IPS-NIHi11 (cell line): Measurements from ENCODE around the gene NSMF.
"Not testable (repeated sequence)": the region's sequence is repeated elsewhere in the genome, so short reads cannot be mapped to it uniquely, and the experiment has no call there.

Experiments
- DNase-seq: peaks from one replicate; pipeline ENCODE4 v3.0.0; 2012; ENCODE audit warnings: mixed read lengths, low spot score

The NSMF gene

GRCh38 chr9:137475666-137476065 lies 16.5 kb upstream of the NSMF start:
- DNase-seq, result no peak

GRCh38 chr9:137474271-137474670 lies 15.1 kb upstream of the NSMF start:
- DNase-seq, result no peak

- no peak for DNase-seq
Measured at GRCh38 chr9:137470785-137471184, 11.7 kb upstream of the NSMF start.

GRCh38 chr9:137467896-137468295 lies 8.8 kb upstream of the NSMF start:
- no peak for DNase-seq

DNA sequence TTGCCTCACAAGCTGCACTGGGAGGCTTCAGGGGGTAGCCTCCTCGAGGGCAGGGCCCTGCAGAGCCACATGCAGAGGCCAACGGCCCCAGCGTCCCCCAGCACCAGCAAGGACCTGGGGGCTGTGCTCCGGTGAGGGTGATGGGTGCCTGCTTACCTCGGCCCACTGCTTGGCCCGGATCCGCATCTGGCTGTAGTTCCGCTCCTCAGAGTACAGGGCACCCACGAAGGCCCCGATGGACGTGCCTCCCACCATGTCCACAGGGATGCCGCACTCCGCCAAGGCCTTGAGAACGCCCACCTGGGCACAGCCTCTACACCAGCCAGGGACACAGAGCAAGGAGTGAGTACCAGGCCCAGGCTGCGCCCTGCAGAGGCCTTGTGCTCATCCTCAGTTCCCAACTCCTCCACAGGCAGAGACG lies 8.0 kb upstream of the NSMF start:
- DNase-seq, result no peak

DNA sequence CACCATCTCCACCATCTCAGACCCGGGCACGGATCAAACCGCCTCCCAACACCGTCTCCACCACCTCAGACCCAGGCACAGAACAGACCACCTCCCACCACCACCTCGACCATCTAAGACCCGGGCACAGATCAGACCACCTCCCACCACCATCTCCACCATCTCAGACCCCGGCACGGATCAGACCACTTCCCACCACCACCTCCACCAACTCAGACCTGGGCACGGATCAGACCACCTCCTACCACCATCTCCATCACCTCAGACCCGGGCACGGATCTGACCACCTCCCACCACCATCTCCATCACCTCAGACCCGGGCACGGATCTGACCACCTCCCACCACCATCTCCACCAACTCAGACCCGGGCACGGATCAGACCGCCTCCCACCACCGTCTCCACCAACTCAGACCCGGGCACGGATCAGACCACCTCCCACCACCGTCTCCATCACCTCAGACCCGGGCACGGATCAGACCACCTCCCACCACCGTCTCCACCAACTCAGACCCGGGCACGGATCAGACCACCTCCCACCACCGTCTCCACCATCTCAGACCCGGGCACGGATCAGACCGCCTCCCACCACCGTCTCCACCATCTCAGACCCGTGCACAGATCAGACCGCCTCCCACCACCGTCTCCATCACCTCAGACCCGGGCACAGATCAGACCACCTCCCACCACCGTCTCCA lies 7.4 kb upstream of the NSMF start:
- DNase-seq, result not testable (repeated sequence)

DNA sequence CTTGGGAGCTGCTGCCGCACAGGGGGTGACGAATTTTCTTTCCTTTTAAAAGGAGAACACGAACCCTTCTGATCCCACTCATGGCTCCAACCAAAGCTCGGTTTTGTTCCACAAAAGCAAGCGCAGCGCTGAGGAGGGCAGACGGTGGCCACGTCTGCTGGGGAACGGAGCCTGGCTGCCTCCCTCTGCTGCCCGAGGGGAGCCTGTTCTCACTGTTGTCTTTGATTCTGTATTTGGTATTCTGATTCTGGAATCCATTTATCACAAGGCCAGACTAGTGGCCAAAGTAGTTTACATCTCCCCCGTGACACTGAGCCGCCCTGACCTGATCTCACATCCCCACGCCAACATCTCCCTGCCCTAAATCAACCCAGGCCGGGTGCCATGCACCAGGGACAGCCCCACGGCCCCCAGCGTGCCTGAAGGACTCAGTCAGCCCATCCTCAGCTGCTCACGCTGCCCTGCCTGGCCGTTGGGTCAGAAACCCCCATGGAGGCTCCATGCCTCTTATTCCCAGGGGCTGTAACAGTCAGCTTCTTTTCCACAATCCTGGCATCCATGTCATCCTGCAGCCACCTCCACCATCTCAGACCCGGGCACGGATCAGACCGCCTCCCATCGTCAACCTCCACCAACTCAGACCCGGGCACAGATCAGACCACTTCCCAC lies 6.7 kb upstream of the NSMF start:
- DNase-seq, result no peak

GRCh38 chr9:137465000-137465719 lies 6.0 kb upstream of the NSMF start:
- DNase-seq, result no peak

DNA sequence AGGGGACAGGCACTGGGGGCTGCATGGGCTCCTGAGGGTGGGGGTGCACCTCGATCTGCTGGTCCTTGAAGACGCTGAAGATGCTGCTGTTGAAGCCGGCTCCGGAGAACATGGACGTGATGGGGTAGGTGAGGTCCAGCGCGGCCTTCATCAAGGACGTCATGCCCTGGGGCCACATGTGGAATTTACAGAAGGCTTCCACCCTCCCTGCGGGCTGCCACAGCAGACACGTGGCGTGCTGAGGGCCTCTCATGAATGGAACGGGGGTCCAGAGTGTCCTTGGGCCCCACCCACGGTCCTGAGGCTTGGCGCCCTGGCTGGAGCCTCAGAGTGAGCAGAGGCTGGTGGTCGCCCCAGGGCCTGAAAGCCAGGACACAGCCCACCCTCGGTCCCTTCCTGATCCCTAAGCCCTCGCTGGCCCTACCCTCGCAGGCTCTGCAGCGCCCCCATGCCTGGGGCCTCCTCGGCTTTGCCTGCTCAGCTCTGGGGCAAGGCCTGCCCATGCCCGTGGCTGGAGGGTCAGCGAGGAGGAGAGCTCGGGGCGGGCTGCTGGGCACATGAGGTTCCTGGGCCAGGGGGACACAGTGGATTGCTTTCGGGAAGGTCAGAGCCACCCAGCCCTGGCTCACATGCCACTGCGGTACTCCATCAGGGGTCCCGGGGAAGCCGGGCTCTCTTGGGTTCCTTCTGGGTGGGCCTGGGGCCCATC lies 5.3 kb upstream of the NSMF start:
- no peak for DNase-seq

GRCh38 chr9:137463931-137464290 lies 4.8 kb upstream of the NSMF start:
- DNase-seq, result no peak

DNA sequence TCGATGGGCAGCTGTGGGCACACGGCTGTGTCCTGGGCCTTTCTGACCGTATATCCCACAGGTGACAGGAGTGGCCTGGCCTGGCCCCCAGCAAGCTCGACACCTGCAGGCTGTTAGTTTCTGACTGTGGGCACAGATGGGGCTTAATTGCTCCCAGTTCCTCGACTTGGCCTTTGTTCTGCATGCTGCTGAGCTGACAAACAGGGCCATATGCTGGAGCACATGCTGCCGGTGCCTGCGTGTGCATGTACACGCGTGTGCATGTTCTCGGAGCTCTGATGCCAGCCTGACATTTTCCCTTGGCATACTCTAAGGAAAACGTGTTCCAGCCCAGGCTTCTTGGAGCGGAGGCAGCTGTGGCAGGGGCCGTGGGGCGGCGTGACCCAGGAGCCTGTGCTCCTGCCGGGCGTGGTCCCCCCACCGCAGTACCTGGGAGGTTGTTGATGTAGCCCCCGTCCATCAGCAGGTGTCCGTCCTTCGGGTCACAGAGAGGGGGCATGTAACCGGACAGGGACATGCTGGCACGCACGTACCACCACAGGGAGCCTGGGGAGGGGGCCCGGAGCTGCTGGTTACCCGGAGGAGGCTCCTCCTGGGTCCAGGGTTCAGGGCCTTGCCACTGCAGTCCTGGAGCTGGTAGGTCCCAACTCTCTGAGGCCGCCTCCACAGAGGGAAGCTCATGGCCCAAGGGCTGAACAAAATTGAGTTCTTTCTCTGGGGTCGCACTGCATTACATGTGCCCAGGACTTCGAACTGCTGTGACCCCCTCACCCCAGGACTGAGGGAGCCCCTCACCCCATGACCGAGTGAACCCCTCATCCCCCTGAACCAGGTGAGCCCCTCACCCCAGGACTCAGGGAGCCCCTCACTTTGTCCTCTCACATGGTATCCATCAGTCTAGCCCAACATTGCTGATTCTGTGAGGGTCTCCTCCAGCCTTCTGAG lies 4.1 kb upstream of the NSMF start:
- DNase-seq, result no peak

DNA sequence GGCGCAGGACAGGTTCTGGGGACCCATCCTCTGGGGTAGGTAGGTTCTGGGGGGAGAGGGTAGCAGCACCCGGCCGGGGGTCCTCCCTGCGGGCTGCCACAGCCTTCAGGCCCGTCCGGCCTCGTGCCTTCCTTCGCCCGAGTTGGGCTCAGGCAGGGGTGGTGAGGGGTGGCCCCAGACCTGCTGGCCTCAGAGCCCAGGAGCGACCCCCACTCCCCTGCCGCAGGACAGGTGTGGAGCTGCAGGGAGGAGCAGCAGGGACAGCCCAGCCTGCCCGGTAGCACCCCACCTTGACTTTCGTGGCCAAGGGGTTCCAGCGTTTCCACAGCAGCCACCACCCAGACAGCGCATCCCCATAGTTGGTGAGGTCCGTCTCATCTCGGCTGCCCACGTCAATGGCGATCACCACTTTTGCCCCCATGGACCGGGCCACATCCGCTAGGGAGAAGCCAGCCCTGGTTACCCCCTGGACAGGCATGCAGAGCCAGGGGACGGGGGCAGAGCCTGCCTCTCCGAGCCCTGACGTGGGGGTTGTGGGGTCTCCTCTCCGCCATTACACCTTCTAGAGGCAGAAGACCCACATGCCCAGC lies 3.4 kb upstream of the NSMF start:
- no peak for DNase-seq

- peak; percentile 83 for DNase-seq
Measured at GRCh38 chr9:137461663-137462395, 2.7 kb upstream of the NSMF start.

DNA sequence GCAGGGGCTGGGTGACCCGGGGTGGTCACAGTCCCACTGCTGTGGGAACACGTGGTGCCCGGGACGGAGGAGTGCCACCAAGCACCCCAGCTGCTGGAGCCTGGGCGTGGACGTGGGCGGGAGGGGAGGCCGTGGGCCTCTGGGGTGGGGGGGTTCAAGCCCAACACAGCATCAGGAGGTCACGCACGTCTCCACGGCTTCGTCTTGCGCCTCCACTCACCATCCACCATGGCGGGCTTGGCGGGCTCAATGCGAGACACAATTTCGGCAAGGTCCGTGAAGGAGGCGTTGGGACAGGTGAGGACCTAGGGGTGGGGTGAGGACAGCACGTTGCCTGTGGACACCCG lies 2.2 kb upstream of the NSMF start:
- no peak for DNase-seq

DNA sequence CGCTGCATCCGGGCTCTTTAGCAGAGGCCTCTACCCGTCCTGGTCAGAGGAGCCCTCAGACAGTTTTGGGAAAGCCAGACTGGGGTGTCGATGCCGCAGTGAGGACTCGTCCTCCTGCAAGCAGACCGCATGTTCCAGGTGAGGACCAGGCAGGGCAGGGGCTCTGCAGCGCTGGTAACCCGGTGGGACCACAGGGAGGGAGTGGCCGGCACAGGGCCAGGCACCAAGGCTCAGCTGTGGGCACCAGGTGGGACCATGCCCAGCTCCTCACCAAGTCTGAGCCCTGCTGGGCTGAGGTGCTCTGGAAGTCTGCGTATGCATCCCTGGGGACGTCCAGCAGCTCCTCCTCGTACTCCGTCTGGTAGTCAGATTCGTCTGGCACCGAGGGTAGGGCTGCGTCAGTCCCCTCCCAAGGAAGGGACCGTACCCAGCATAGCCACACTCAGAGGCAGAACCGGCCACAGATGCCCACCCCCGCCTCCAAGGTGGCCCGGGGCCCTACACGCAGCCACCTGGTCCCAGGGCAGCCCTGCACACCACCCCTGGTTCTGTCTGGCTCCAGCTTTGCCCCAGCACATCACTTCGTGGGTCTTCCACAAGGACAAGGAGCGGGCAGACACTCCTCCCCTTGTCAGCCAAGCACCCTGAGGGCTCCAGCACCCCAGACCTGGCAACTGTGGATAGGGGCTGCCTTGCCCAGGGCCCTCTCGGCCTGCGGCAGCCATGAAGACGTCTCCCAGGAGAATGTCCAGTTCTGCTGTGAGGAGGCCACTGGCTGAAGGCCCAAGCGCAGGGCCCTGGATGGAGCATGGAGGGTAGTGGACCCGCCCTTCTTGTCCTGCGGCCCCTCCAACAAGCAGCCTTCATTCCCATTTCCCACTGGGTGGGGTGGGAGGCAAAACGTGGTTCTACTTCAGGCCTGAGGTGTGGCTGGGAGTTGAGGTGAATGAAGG lies 1.5 kb upstream of the NSMF start:
- no peak for DNase-seq

DNA sequence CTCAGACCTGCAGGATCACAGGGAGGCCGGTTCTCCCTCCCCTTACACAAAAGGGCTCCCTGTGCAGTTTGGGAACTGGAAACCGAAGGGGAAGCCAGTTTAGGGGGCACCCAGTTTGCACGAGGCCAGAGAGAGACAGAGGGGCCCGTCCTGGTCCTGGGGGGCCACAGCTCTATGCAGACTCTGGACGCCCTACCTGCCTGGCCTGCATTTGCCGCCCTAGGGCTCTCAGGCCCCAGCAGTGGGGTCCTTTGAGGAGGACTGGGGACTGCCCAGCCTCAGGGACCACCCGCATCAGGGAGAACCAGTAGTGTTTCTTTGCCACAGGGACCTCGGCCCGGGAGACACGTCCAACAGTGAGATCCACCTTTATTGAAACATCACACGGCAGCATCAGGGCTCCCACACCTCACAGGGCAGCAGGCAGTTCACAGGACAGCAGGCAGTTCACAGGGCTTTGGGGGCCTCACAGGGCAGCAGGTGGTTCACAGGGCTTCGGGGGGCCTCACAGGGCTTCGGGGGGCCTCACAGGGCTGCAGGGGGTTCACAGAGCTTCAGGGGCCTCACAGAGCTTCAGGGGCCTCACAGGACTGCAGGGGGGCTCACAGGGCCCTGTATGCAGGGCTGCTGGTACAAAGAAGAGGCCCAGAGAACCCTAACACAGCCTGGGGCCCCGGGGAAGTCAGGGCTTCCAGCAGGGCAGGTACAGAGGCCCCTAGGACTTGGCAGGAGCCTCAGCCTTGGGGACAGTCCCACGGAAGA lies 648 bp upstream of the NSMF start:
- DNase-seq, result no peak

DNA sequence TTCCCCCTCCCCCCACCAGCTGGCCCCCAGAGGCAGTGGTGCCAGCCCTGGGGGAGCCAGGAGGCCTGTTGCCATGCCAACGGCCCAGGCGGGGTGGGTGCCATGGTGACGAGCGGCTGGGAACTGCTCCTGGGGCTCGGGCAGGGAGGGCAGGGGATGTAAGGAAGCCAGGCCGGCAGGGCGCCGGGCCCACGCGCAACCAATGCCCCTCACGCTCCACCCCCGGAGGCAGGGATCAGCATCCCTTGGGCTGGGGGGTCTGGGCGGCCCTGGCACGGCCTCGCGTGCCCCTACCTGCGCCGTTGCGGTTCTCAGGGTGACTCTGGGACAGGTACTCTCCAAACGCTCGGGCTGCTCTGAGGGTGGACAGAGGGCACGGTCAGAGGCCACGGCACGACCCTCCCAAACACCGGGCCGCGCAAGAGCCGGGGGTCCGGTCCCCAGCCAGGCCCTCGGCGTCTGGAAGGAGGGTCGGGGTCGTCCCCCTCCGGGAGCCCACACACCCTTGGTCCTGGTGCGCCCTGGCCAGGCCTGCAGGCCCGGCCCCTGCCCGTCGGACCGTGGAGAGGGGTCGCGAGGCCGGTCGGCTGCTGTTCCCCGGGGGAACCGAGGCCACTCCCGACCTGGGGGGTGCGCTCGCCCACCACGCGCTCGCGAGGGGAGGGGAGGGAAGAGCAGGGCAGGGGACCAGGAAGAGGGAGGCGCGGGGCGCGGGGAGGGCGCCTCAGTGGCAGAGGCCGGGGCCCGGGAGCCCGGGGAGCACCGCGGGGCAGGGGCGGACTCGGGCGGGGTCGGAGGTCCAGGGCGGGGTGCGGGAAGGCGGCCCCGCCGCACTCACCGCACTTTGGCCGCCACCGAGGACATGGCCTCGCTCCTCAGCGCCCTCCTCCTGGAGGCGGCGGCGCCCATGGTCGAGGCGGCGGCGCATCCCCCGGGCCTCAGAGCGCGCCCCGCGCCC lies 661 bp downstream of the NSMF start:
- DNase-seq, result no peak
